GM20000 (cell line): ENCODE results near the gene PAK1.

Experiments
- DNase-seq: peaks from one replicate; pipeline ENCODE4 v3.0.0; 2012; ENCODE audit warnings: low spot score
- TF ChIP-seq, protein P1 (sequence below): IDR thresholded peaks from 2 replicates; pipeline ENCODE4 v1.5.1; 2012; ENCODE audit warnings: mild to moderate bottlenecking, control low read depth; ENCODE audit errors: extremely low read depth, missing control alignments

The PAK1 gene

DNA sequence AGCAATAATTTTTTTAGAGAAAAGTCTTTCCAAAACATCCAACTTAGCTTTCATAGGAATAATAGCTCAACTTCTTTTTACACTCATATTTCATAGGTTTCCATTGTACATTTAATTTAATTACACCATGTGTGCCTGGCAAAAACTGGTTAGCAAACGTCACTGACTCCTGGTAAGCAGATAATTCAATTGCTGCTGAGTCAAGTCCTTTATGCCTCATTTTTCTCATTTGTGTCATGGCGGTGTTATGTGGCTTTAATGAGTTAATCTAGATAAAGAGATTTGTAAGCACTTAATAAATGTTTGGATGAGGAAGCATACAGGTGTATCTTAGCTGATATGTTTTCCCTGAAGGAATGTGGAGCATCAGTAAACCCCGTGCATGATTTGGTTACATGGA lies 41.2 kb upstream of the PAK1 start:
- no peak for DNase-seq
- TF ChIP-seq, protein P1, sequence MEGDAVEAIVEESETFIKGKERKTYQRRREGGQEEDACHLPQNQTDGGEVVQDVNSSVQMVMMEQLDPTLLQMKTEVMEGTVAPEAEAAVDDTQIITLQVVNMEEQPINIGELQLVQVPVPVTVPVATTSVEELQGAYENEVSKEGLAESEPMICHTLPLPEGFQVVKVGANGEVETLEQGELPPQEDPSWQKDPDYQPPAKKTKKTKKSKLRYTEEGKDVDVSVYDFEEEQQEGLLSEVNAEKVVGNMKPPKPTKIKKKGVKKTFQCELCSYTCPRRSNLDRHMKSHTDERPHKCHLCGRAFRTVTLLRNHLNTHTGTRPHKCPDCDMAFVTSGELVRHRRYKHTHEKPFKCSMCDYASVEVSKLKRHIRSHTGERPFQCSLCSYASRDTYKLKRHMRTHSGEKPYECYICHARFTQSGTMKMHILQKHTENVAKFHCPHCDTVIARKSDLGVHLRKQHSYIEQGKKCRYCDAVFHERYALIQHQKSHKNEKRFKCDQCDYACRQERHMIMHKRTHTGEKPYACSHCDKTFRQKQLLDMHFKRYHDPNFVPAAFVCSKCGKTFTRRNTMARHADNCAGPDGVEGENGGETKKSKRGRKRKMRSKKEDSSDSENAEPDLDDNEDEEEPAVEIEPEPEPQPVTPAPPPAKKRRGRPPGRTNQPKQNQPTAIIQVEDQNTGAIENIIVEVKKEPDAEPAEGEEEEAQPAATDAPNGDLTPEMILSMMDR, result no peak

DNA sequence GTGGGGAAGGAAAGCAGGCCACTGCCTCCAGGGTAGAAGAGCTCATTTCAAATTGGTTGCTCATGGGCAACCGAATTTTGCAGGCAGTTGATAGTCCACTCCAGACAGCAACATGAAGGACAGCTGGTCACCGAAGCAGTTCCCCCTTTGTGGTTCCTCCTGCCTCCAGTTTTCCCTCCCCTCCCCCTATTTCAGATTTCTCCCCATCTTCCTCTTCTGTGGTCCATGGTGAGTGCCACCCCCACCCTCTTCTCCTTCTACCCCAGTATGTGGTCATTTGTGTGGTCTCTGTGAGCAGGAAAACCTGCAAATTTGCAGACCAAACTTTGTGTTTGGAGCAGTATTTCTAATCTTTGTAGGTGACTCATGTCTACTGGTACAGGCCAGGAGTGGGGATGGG lies 38.2 kb upstream of the PAK1 start:
- TF ChIP-seq, protein P1, result no peak
- DNase-seq, result no peak

DNA sequence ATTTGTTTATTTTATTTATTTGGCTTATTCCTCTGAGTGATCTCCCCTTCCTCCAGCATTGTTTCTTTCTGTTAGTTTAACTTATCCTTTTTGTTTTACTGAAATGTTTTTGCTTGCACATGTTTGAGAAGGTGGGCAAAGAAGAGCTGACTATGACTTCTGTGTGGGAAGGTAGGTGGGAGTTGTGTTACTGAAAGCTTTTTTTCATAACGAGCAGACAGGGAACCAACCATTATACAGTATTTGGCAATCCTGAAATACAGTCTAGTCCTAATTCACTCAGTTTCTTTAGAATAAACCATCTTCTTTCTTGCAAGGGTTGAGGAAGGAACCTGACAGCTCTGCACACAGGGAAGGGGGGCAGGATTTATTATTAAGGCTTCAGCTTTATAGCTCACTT lies 37.0 kb upstream of the PAK1 start:
- DNase-seq, result no peak
- TF ChIP-seq, protein P1, result no peak

DNA sequence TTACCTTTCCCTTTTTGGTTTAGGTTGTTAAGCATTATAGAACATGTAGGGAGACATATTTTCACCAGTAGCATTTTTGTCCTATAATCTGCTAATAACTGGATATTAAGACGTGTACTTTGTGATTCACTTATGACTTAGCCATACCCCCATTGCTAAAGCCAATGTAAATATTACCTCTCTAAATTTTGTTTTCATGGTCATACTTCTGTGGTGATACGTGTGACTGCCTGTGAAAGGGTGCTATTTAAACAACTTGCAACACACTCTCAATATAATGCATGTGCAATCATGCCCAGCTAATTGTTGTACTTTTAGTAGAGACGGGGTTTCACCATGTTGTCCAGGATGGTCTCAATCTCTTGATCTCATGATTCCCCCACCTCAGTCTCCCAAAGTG lies 36.2 kb upstream of the PAK1 start:
- no peak for DNase-seq
- TF ChIP-seq, protein P1, result no peak

DNA sequence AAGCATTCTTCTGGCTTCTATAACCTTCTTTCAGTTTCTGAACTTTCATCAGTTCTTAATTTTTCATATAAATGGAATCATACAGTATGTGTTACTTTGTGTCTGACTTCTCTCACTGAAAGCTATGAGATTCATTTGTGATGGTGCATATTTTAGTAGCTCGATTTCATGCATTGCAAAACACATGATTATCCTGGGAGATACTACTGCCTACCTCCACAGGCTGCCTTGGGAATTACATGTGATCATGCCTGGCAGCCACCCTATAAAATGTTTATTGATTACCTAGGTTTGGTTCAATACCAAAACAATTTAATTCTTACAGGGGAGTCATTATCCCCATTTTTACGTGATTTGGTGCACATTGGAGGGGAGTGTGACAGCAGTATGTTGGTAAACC lies 34.1 kb upstream of the PAK1 start:
- TF ChIP-seq, protein P1, result no peak
- DNase-seq, result no peak

DNA sequence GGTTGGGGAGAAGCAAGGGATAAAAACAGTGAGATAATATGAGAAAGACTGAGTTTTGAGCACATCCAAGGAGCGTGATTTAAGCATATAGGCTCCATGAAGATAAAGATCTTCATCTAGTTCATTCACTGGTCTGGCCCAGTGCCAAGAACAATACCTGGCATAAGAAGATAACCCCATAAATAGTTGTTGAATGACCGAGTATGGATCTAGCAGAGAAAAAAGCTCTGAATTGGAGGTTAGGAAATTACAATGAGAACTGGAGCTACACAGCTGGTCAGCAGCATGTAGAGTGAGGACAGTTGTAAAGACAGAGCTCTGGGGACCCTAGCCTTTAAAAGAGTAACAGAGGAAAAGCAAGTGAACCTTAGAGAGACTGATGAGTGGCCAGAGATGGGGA lies 33.0 kb upstream of the PAK1 start:
- TF ChIP-seq, protein P1, result no peak
- no peak for DNase-seq

DNA sequence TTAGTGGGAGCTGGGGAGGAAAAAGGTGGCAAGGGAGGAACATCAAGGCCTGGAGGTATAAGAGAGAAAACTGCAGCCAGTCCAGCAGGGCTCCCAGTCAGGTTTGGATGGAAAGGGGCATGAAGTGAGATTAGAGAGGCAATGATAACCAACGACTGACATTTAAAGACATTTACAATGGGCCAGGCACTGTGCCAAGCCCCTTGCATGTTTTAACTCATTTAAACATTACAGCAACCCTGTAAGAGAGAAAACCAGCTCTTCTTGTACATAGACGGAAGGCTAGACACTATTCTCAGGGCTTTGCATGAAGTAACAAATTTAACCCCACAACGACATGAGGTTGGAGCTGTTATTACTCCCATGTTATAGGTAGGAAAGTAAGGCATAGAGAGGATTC lies 32.1 kb upstream of the PAK1 start:
- DNase-seq, result no peak
- TF ChIP-seq, protein P1, result no peak
